IPS-20b (cell line): ENCODE results near the gene ALS2CL.
"Not testable (repeated sequence)": the region's sequence is repeated elsewhere in the genome, so short reads cannot be mapped to it uniquely, and the experiment has no call there.

ENCODE experiments used
- H3K27ac ChIP-seq: one replicate; pipeline ENCODE4 v1.5.1; 2013; ENCODE audit warnings: low read length
- H3K27me3 ChIP-seq: 2 replicates; pipeline ENCODE4 v1.6.1; 2013; ENCODE audit warnings: mild to moderate bottlenecking, low read length, inconsistent platforms; ENCODE audit not compliant: insufficient read depth
- H3K36me3 ChIP-seq: 2 replicates; pipeline ENCODE4 v1.6.1; 2013; ENCODE audit warnings: low read depth, mild to moderate bottlenecking, inconsistent platforms, low read length, moderate library complexity; ENCODE audit not compliant: insufficient read depth
- H3K4me1 ChIP-seq: 2 replicates; pipeline ENCODE4 v1.6.1; 2013; ENCODE audit warnings: mild to moderate bottlenecking, control low read depth, inconsistent platforms, low read length, moderate library complexity; ENCODE audit not compliant: insufficient read depth
- H3K4me3 ChIP-seq: 2 replicates; pipeline ENCODE4 v1.5.1; 2013; ENCODE audit warnings: mild to moderate bottlenecking, low read length, inconsistent platforms
- H3K9ac ChIP-seq: 2 replicates; pipeline ENCODE4 v1.6.1; 2013; ENCODE audit warnings: low read depth, mild to moderate bottlenecking, inconsistent platforms, low read length, moderate library complexity
- H3K9me3 ChIP-seq: 2 replicates; pipeline ENCODE4 v1.6.1; 2013; ENCODE audit warnings: mild to moderate bottlenecking, low read depth, low read length, inconsistent platforms; ENCODE audit not compliant: insufficient read depth

The ALS2CL gene

DNA sequence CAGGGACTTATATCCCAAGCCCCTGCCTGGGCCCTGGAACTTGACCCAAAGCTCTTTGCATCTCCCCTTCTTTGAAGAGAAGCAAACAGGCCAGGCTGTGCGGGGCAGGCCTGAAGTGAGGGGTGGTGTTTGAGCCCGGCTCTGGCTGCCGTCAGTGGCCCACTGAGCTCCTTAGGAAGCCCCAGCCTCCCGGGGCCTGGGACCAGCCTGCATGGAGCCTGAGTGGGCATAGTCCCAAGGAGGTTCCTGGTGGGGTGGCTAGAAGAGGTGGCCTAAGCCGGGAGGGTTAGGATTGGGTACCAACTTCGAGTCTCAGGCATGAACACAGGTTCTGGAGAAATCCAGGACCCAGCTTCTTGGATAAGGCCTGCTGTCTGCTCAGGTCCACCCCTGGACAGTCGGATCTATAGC lies 14.1 kb upstream of the ALS2CL start:
- no peak overlapping the region for H3K4me3 ChIP-seq
- no peaks in the 10 kb centered on the region for H3K36me3 ChIP-seq
- H3K27ac ChIP-seq = no peak overlapping the region
- no peaks in the 10 kb centered on the region for H3K9me3 ChIP-seq
- H3K9ac ChIP-seq = no peak overlapping the region
- peaks cover 16% of the 10 kb centered on the region for H3K27me3 ChIP-seq
- H3K4me1 ChIP-seq = no peaks in the 10 kb centered on the region; the same call in 1 of the 2 replicates

DNA sequence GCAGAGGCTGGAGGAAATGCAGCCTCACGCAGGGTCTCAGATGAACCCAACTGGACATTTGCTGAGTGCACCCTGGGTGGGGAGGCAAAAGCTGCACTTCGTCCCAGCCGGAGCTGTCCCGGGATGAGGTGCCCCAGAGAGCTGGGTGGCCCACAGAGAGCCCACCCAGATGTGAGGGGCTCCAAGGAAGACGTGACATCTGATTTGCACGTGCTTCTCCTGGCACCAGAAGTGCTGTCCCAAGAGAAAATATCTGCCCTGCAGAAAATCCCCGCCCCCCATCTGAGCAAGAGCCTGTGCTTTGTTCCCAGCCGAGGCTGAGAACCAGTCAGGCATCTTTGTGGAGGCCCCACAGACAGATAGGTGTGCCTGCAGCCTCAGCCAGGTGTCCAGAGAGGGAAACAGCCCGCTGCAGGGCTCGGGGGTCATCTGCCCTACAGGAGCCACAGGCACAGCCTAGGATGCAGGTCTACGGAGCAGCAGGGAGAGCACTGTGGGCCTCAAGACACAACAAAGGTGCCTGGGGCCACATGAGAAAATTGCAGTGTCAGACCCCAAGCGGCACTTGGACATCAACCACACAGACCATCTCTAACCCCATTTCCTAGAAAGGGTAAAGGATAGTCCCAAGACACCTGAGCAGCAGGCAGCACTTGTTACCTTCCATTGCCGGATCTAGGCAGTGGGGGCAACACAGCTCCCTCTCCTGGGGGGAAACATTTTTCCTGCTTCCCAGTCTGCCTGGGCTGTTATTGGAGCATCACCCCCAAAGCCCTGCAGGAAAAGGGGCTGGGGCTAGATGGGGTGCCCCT lies 13.5 kb upstream of the ALS2CL start:
- H3K27me3 ChIP-seq = peaks cover 22% of the 10 kb centered on the region
- no peaks in the 10 kb centered on the region for H3K36me3 ChIP-seq
- H3K9me3 ChIP-seq = no peaks in the 10 kb centered on the region
- H3K9ac ChIP-seq = no peak overlapping the region
- no peak overlapping the region for H3K4me3 ChIP-seq
- H3K27ac ChIP-seq = no peak overlapping the region
- no peaks in the 10 kb centered on the region; the same call in 1 of the 2 replicates for H3K4me1 ChIP-seq

DNA sequence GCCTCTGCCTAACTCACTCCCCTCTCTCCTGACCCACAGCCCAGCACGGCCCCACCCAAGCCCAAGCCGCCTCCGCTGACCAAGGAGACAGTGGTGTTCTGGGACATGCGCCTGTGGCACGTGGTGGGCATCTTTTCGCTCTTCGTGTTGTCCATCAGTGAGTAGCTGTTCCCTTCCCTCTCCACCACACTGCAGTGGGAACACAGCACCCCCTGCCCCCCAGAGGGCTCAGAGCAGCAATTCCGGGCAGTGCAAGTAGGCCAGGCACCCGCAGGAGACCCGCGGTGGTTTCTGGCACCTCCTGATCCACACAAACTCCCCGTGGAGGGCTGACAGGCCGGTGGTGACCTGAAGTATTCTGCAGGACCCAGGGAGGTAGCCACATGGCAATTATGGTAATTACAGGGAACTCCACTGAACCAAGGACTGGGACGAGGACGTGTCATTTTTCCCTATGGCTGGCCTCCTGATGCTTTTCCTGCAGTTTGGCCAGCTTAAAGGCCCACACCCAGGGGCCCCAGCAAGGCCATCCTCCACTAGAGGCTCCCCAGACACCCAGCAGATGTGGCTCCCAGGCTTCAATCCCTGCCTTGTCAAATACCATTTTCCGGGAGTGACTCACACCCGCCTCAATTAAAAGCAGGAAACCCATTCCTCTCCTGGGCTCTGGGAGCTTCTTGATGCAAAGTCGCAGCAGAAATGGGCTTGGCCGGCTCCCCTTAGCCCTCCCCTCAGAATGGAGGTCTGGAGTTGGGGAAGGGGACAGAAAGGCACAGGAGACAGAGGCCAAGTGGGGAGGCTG lies 12.5 kb upstream of the ALS2CL start:
- H3K4me1 ChIP-seq = no peaks in the 10 kb centered on the region; the same call in 1 of the 2 replicates
- no peak overlapping the region for H3K27ac ChIP-seq
- no peaks in the 10 kb centered on the region for H3K36me3 ChIP-seq
- no peak overlapping the region for H3K9ac ChIP-seq
- peaks cover 30% of the 10 kb centered on the region for H3K27me3 ChIP-seq
- H3K4me3 ChIP-seq = no peak overlapping the region
- H3K9me3 ChIP-seq = no peaks in the 10 kb centered on the region

DNA sequence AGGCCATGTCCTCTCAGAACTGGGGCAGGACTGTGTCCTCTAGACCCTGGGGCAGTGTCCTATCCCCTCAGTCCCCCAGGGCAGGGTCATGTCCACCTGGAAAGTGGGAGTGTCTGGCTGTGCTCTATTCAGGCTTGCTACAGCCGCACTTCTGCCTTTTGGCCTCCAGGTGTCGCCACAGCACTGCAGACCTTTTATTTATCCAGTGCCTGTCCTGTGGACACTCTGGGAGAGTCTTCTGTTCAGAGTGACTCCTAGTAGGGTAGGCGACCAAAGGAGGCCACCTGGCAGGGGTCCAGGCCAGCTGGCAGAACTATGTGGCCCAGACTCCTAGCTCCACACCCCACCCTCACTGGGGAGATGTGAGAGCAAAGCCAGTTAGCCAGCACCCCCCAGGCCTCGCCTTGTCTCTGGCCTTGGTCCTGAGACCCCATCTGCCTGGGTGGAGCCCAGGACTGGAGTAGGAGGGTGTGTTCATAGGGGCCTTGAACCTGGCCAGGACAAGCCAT lies 11.6 kb upstream of the ALS2CL start:
- H3K9ac ChIP-seq = no peak overlapping the region
- peaks cover 39% of the 10 kb centered on the region for H3K27me3 ChIP-seq
- H3K9me3 ChIP-seq = no peaks in the 10 kb centered on the region
- no peak overlapping the region for H3K27ac ChIP-seq
- H3K4me3 ChIP-seq = no peak overlapping the region
- no peaks in the 10 kb centered on the region for H3K36me3 ChIP-seq
- H3K4me1 ChIP-seq = peaks cover 3% of the 10 kb centered on the region

DNA sequence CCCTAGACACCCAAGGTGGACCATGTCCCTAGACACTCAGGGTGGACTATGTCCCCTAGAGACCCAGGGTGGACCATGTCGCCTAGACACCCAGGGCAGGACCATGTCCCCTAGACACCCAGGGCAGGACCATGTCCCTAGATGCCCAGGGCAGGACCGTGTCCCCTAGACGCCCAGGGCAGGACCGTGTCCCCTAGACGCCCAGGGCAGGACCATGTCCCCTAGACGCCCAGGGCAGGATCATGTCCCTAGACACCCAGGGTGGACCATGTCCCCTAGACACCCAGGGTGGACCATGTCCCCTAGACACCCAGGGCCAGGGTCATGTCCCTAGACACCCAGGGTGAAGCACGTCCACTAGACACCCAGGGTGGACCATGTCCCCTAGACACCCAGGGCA lies 10.9 kb upstream of the ALS2CL start:
- H3K9me3 ChIP-seq, H3K27ac ChIP-seq, H3K4me1 ChIP-seq, H3K9ac ChIP-seq, H3K4me3 ChIP-seq, H3K36me3 ChIP-seq: not testable (repeated sequence)
- H3K27me3 ChIP-seq = peaks cover 44% of the 10 kb centered on the region

DNA sequence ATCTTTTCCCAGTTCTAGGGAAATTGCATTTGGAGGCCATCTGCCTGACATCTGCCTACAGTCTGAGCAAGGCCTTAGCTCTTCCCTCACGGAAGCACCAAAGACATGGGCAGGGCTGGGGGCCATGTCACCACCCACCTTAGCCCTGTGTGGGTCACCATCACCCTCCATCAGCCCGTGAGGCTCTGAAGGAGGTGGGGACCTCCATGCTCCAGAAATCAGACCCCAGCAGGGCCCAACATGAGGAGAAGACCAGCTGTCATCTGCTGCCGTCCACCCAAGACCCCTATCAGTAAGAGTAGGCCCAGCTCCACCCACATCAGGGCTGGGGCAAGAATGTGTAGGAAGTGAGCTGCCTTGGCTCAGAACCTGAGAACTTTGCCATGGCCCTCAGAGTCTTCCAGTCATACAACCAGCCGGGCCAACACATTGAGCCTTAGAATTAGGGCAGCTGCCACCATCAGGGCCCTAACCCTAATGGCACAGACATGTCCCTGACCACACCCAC lies 9.6 kb upstream of the ALS2CL start:
- Histone ChIP-seq H3K9ac (no peak overlapping the region), H3K4me1 (peaks cover 3% of the 10 kb centered on the region), H3K27ac (no peak overlapping the region), H3K4me3 (no peak overlapping the region), H3K9me3 (no peaks in the 10 kb centered on the region), H3K27me3 (peaks cover 44% of the 10 kb centered on the region), H3K36me3 (no peaks in the 10 kb centered on the region)

DNA sequence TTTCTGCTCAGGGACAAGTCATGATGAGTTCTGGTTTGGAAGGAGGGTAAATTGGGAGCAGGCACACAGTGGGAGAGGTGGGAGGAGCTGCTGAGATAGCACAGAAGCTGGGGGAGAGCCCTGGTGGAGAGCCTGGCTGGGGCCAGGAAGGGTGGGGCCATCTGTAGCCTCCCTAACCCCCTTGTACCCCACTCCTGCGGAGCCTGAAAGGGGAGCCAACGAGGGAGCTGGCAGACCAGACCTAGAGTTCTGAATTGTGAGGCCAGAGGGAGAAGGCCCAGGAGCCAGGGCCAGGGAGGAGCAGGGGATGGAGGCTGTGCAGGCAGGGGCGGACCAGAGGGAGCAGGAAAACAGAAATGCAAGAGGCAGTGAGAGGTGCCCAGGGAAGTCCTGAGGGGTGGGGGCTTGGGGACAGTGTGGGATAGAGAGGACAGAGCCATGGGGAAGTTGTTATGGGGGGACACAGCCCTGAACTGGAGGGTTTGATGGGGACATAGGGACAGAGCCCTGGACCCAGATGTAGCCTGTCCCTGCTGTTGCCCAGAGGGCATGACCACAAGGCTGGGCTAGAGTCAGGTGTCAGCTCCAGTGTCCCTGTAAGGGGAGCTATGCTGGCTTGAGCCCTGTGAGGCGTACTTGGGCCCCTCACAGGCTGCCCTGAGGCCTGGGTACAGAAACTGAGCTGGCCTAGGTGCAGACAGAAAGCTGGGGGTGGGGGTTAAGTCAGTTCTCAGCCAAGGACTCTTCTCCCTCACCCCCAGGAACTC lies 8.9 kb upstream of the ALS2CL start:
- Histone ChIP-seq H3K9ac (no peak overlapping the region), H3K4me1 (peaks cover 3% of the 10 kb centered on the region), H3K9me3 (no peaks in the 10 kb centered on the region), H3K4me3 (no peak overlapping the region), H3K27me3 (peaks cover 44% of the 10 kb centered on the region), H3K27ac (no peak overlapping the region), H3K36me3 (no peaks in the 10 kb centered on the region)

DNA sequence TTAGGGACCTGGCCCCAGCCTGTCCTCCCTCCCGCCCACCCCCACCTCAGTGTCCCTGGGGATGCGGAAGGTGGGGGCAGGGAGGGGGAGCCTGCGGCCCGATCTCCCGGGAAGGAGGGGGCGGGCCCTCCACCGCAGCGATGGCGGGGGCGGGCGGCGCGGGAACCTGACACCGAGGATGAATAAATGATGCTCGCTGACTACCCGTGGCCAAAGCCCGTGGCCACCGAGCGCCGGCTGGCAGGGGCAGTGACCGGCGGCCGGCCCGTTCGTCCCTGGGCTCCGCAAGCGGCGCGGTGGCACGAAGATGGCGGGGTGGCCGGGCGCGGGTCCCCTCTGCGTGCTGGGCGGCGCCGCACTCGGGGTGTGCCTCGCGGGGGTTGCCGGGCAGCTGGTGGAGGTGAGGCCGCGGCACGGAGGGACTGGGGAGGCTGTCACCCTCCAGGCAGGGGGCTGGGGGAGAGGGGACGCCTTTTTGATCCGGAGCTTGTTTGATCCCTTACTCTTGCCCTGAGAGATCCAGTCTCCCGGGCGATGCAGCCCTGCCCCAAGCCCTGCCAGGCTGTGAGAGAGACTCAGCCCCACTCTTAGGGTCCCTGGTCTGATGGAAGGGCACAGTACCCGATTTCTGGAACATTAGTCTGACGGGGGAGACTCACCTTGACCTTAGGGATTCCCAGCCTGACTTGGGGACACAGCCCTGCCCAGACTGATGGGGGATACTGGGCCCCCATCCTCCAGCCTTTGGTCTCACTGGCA lies 7.9 kb upstream of the ALS2CL start, which contains the start of gene TMIE:
Gene TMIE (plus strand): TSS at position 212 of the 759 bp plus-strand sequence. CDS start 96 bp downstream, at position 308.
- Histone ChIP-seq H3K27ac (no peak within 1 kb of the TSS), H3K9ac (no peak within 1 kb of the TSS), H3K4me1 (peaks cover 3% of the 10 kb centered on the region; the same call in 1 of the 2 replicates), H3K27me3 (peaks cover 44% of the 10 kb centered on the region), H3K36me3 (no peaks in the 10 kb centered on the region), H3K4me3 (peak within 1 kb of the TSS; percentile 44; the same call in 1 of the 2 replicates), H3K9me3 (no peaks in the 10 kb centered on the region)

DNA sequence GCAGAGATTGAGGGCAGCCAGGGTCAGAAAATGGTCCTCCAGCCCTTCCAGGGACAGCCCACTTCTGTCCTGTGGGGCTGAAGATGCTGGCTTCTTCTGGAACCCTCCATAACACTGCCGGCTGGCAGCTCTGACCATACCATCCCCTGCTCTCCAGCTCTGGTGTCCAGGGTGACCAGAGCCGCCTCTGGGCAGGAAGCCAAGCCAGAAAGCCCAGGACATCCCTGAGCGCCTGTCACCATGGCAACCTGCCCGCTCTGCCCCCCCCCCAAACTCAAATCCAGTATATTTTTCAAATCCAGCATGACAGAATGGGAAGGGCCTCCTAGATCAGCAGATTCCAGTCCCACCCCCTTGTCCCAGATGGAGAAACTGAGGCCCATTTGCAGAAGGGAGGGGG lies 7.3 kb upstream of the ALS2CL start:
- Histone ChIP-seq H3K4me1 (peaks cover 3% of the 10 kb centered on the region; the same call in 1 of the 2 replicates), H3K27ac (no peak overlapping the region), H3K4me3 (no peak overlapping the region), H3K27me3 (peaks cover 44% of the 10 kb centered on the region), H3K36me3 (no peaks in the 10 kb centered on the region), H3K9ac (no peak overlapping the region), H3K9me3 (no peaks in the 10 kb centered on the region)

DNA sequence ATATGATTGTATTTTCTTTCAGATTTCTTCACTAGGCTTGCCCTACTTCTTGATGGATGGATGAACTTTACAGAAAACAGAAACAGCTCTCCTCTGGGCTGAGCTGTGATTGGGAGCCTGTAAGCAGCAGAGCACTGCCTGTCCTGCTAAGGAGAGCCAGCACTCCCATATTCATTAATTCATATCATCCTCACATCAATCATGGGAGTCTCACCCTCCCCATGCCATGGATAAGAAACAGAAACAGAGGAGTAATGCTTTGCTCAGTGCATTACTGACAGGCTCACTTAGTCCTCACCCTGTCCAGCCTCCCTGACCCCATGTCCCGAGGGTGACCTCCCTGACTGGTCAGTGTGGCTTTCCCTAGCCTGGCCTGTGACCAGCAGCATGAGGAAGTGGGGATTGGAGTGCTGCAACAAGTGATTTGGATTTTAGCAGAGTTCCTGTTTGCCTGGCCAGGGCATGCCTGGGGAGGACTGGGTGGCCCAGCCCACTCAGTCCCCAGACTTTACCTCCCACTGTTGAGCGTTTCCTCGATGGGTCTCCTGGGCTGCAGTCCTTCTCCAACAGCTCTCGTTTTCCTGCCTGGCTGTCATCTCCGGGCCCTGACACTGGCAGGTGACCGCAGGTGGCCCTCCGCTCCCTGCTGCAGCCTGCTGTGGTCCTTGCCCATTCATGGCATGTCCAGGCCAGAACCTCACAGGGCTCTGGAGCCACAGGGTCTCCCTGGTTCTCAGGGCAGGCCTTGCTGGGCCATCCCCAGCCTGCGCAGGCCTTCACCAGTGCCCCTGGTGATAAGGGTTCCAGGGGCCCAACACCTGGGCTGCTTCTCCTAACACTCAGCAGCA lies 6.4 kb upstream of the ALS2CL start:
- H3K4me3 ChIP-seq = no peak overlapping the region
- peaks cover 3% of the 10 kb centered on the region; the same call in 1 of the 2 replicates for H3K4me1 ChIP-seq
- no peak overlapping the region for H3K9ac ChIP-seq
- no peak overlapping the region for H3K27ac ChIP-seq
- H3K27me3 ChIP-seq = peaks cover 44% of the 10 kb centered on the region
- no peaks in the 10 kb centered on the region for H3K36me3 ChIP-seq
- no peaks in the 10 kb centered on the region for H3K9me3 ChIP-seq
